ENCODE results near the gene SPNS3. TPM values are rescaled to one million over a fixed set of nuclear protein-coding genes. Genes with fewer than 3 reads are reported as not detected.

The SPNS3 gene
- polyA plus RNA-seq, 1 donor from 2014 or later, result not detected

GRCh38 chr17:4407851-4408250 lies 25.9 kb upstream of the SPNS3 start:
- H3K4me3 ChIP-seq (ENCODE audit: low read length), result no peak overlapping the region
- no peak overlapping the region for H3K4me2 ChIP-seq (ENCODE audit: low read length)
- no peaks in the 10 kb centered on the region for H3K79me2 ChIP-seq (replicated peaks; ENCODE audit: insufficient read depth, low read length)
- no peaks in the 10 kb centered on the region for H3F3A ChIP-seq (ENCODE audit: insufficient read depth, low read length, poor library complexity, severe bottlenecking)
- H3K9me2 ChIP-seq (ENCODE audit: insufficient read depth, low read length), result no peaks in the 10 kb centered on the region
- H3K27me3 ChIP-seq (ENCODE audit: insufficient read depth, low read depth, low read length), result no peaks in the 10 kb centered on the region
- TF ChIP-seq EZH2 (IDR thresholded peaks at IDR 0.05; ENCODE audit: borderline replicate concordance, insufficient read depth, low read length, poor library complexity, severe bottlenecking) (no peak), REST (IDR thresholded peaks at IDR 0.05; ENCODE audit: borderline replicate concordance) (no peak), RAD21 (conservative IDR thresholded peaks at IDR 0.05) (no peak), EP300 (conservative IDR thresholded peaks at IDR 0.05; ENCODE audit: poor library complexity, severe bottlenecking) (no peak), POLR2AphosphoS5 (IDR thresholded peaks at IDR 0.05) (no peak), MXI1 (conservative IDR thresholded peaks at IDR 0.05; ENCODE audit: poor library complexity, severe bottlenecking) (no peak)
- no peak overlapping the region for H3K27ac ChIP-seq (ENCODE audit: low read length)
- no peaks in the 10 kb centered on the region for H4K20me1 ChIP-seq (ENCODE audit: insufficient read depth)
- no peaks in the 10 kb centered on the region for H3K36me3 ChIP-seq (ENCODE audit: insufficient read depth, low read length)
- H3K9ac ChIP-seq (ENCODE audit: low read length), result no peak overlapping the region
- no peak overlapping the region for H2AFZ ChIP-seq (ENCODE audit: low read depth, low read length)
- H3K9me3 ChIP-seq (ENCODE audit: low read length), result no peaks in the 10 kb centered on the region

GRCh38 chr17:4409659-4410058 lies 24.1 kb upstream of the SPNS3 start:
- Histone ChIP-seq H3F3A (ENCODE audit: insufficient read depth, low read length, poor library complexity, severe bottlenecking) (no peaks in the 10 kb centered on the region), H3K27ac (ENCODE audit: low read length) (no peak overlapping the region), H3K9ac (ENCODE audit: low read length) (no peak overlapping the region), H3K9me2 (ENCODE audit: insufficient read depth, low read length) (no peaks in the 10 kb centered on the region), H3K4me3 (ENCODE audit: low read length) (no peak overlapping the region), H3K4me2 (ENCODE audit: low read length) (no peak overlapping the region), H4K20me1 (ENCODE audit: insufficient read depth) (no peaks in the 10 kb centered on the region), H3K79me2 (replicated peaks; ENCODE audit: insufficient read depth, low read length) (no peaks in the 10 kb centered on the region), H3K36me3 (ENCODE audit: insufficient read depth, low read length) (no peaks in the 10 kb centered on the region), H2AFZ (ENCODE audit: low read depth, low read length) (no peak overlapping the region), H3K9me3 (ENCODE audit: low read length) (no peaks in the 10 kb centered on the region), H3K27me3 (ENCODE audit: insufficient read depth, low read depth, low read length) (no peaks in the 10 kb centered on the region)
- no peak for TF ChIP-seq MXI1 (conservative IDR thresholded peaks at IDR 0.05; ENCODE audit: poor library complexity, severe bottlenecking)
- TF ChIP-seq REST (IDR thresholded peaks at IDR 0.05; ENCODE audit: borderline replicate concordance), result no peak
- TF ChIP-seq EZH2 (IDR thresholded peaks at IDR 0.05; ENCODE audit: borderline replicate concordance, insufficient read depth, low read length, poor library complexity, severe bottlenecking), result no peak
- no peak for TF ChIP-seq POLR2AphosphoS5 (IDR thresholded peaks at IDR 0.05)
- TF ChIP-seq SMC3 (conservative IDR thresholded peaks at IDR 0.05; ENCODE audit: poor library complexity), result no peak
- TF ChIP-seq EP300 (conservative IDR thresholded peaks at IDR 0.05; ENCODE audit: poor library complexity, severe bottlenecking), result no peak
- TF ChIP-seq CTCF (IDR thresholded peaks at IDR 0.05; ENCODE audit: poor library complexity, severe bottlenecking), result no peak
- TF ChIP-seq RAD21 (conservative IDR thresholded peaks at IDR 0.05), result no peak
- TF ChIP-seq TAF1 (IDR thresholded peaks at IDR 0.05; ENCODE audit: low read depth), result no peak
